C1 segment of cervical spinal cord (tissue), 14 donors: ENCODE measurements around the gene CD14.
"Not testable (repeated sequence)": the region's sequence is repeated elsewhere in the genome, so short reads cannot be mapped to it uniquely, and the experiment has no call there.

Experiments
- DNase-seq, 14 donors: peaks; one replicate each; lab custom pipeline; 2025; lab: John Stamatoyannopoulos, UW

Gene CD14

GRCh38 chr5:140633021-140633471 is at the start of gene CD14:
CD14 (minus strand) TSS chr5:140633175; CDS start chr5:140633071, 104 bp downstream.
- DNase-seq, result peak in 5 of 14 donors; percentile 47 to 70 (median 52)

- no peak for DNase-seq
Observed at GRCh38 chr5:140678993-140679392, 46.0 kb upstream of the CD14 start.

- DNase-seq, result no peak
Observed at GRCh38 chr5:140677947-140678346, 45.0 kb upstream of the CD14 start.

- no peak for DNase-seq
Observed at GRCh38 chr5:140674629-140675028, 41.7 kb upstream of the CD14 start.

- no peak for DNase-seq
Observed at GRCh38 chr5:140674211-140674610, 41.2 kb upstream of the CD14 start.

GRCh38 chr5:140673187-140673976 is 40.4 kb upstream of the CD14 start, which contains the start of gene DND1:
DND1 (minus strand) TSS chr5:140673576; CDS start chr5:140673542, 34 bp downstream.
- no peak for DNase-seq

GRCh38 chr5:140672455-140673186 is 39.6 kb upstream of the CD14 start:
- peak in 1 of 14 donors; percentile 28 for DNase-seq

- DNase-seq, result no peak
Observed at GRCh38 chr5:140671472-140672125, 38.6 kb upstream of the CD14 start.

GRCh38 chr5:140671035-140671434 is 38.1 kb upstream of the CD14 start:
- not testable (repeated sequence) for DNase-seq

GRCh38 chr5:140664359-140665119 is 31.6 kb upstream of the CD14 start, which contains the start of gene WDR55:
WDR55 (plus strand) TSS chr5:140664904; CDS start chr5:140664913, 9 bp downstream.
- DNase-seq, result peak; percentile 30 to 97 (median 92)

- no peak for DNase-seq
Observed at GRCh38 chr5:140664030-140664358, 31.0 kb upstream of the CD14 start.

GRCh38 chr5:140660371-140660770 is 27.4 kb upstream of the CD14 start:
- DNase-seq, result not testable (repeated sequence)

- DNase-seq, result no peak
Observed at GRCh38 chr5:140658870-140659269, 25.9 kb upstream of the CD14 start.

- no peak for DNase-seq
Observed at GRCh38 chr5:140647042-140647419, 14.1 kb upstream of the CD14 start.

GRCh38 chr5:140642718-140643117 is 9.7 kb upstream of the CD14 start:
- no peak for DNase-seq

- DNase-seq, result no peak
Observed at GRCh38 chr5:140641716-140642115, 8.7 kb upstream of the CD14 start.

GRCh38 chr5:140639148-140639981 is 6.4 kb upstream of the CD14 start, which contains the start of gene TMCO6:
TMCO6 (plus strand) TSS chr5:140639451; CDS start chr5:140639528, 77 bp downstream.
- peak; percentile 57 to 95 (median 92) for DNase-seq

GRCh38 chr5:140638898-140639147 is 5.8 kb upstream of the CD14 start:
- not testable (repeated sequence) for DNase-seq

GRCh38 chr5:140637371-140638100 is 4.6 kb upstream of the CD14 start:
- no peak for DNase-seq
